Esophagus muscularis mucosa (tissue), 4 donors: Measurements from ENCODE around the gene FCGBP.

Source experiments
- CTCF ChIP-seq, 3 experiments: fragments of 200-600 bp in 2 of 3; fragments of 450-650 bp in 1 of 3; sonication (generic) in 2 of 3; IDR thresholded peaks; one replicate each; pipeline ENCODE4 v1.5.1; 2017 to 2019; ENCODE audit warnings: antibody characterized with exemption in 3 of 3, mild to moderate bottlenecking in 2 of 3, moderate library complexity in 1 of 3
- EP300 ChIP-seq: sonication (generic); formaldehyde crosslinking; IDR thresholded peaks from one replicate; pipeline ENCODE4 v1.6.1; 2017; ENCODE audit warnings: antibody characterized with exemption
- POLR2A ChIP-seq: fragments of 450-650 bp; IDR thresholded peaks from one replicate; pipeline ENCODE4 v1.6.1; 2017; ENCODE audit warnings: antibody characterized with exemption, moderate library complexity, mild to moderate bottlenecking, low read depth
- POLR2AphosphoS5 ChIP-seq, 2 donors: sonication (generic); formaldehyde crosslinking; IDR thresholded peaks; one replicate each; pipeline ENCODE4 v1.6.1; 2017; ENCODE audit warnings: antibody characterized with exemption in 2 of 2

- no peak for TF ChIP-seq CTCF (IDR thresholded peaks at IDR 0.05)
- no peak for TF ChIP-seq POLR2AphosphoS5 (IDR thresholded peaks at IDR 0.05)
- no peak for TF ChIP-seq EP300
- TF ChIP-seq POLR2A, result no peak
These were observed 43.5 kb downstream of the FCGBP start for GRCh38 chr19:39890755-39891551.
